KG1 (cell line): ENCODE measurements around the gene RBP5.

Source experiments
- DNase-seq: peaks from one replicate; lab custom pipeline; 2025; lab: John Stamatoyannopoulos, UW

The RBP5 gene

GRCh38 chr12:7145671-7146070, 17.0 kb upstream of the RBP5 start:
- DNase-seq = no peak

GRCh38 chr12:7144414-7145120, 15.9 kb upstream of the RBP5 start:
- DNase-seq = no peak

GRCh38 chr12:7143564-7143963, 14.9 kb upstream of the RBP5 start:
- DNase-seq = no peak

GRCh38 chr12:7142809-7143465, 14.2 kb upstream of the RBP5 start:
- DNase-seq = no peak

DNA sequence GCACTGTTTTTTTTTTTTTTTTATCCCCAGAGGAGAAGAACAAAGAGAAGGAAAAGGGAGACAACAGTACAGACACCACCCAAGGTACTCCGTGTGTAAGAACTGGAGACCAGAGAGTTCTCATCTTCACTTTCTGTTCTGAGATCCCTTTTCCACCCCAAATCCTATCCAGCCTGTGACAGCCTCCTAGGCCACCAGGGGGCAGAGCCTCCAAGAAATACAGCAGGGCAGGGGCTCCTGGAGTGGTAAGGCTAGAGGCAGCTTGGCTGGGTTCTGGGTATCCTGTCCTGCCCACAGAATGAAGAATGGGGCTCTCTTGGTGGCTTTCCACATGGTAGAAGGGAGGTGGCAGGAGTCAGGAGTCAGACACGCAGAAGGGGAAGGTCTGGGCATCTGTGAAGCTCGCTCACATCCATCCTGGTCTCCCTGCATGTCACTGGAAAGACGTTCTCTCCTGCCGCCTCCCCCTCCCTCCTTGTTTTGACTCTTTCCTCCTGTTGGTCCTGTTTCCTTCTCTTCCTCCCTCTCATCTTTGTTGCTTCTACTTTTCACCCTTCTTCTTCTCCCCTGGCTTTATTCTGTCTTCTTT, 13.5 kb upstream of the RBP5 start:
- DNase-seq = peak; percentile 6

- no peak for DNase-seq
Measured at GRCh38 chr12:7141351-7142005, 12.8 kb upstream of the RBP5 start.

- DNase-seq = no peak
Measured at GRCh38 chr12:7139200-7139599, 10.5 kb upstream of the RBP5 start.

- no peak for DNase-seq
Measured at GRCh38 chr12:7137908-7138307, 9.2 kb upstream of the RBP5 start.

GRCh38 chr12:7136676-7137075, 8.0 kb upstream of the RBP5 start:
- DNase-seq = no peak

DNA sequence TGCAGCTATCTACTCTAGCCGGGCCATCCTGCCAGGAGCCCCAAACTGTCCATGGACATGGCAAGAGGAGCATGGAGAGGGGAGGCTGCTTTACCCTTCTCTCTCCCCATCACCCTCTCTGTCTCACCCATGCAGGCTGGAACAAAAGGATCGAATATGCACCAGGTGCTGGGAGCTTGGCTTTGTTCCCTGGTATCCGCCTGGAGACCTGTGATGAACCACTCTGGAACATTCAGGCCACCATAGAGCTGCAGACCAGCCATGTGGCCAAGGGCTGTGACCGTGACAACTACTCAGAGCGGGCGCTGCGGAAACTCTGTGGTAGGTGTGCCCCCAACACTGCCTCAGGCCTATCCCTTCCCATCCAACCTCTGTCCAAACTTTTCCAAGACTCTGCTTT, 7.4 kb upstream of the RBP5 start:
- DNase-seq = no peak

- no peak for DNase-seq
Measured at GRCh38 chr12:7134396-7135166, 5.9 kb upstream of the RBP5 start.

DNA sequence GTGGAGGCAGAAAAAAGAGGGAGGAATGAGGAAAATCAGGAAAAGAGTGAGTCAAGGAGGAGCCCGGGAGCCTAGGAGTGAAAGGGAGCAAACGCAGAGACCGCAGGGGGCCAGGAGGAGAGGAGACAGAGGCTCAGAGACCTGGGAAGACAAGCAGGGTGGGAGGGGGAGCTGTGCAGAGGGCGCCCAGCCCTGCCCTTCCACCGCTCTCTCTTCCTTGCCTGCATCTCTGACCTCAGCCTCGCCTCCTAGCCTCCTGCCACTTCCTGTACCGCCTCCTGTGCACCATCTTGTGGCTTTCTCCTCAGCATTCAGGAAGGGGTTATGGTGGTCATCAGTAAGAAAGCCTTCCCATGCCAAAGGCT, 2.8 kb upstream of the RBP5 start:
- DNase-seq = peak; percentile 8

DNA sequence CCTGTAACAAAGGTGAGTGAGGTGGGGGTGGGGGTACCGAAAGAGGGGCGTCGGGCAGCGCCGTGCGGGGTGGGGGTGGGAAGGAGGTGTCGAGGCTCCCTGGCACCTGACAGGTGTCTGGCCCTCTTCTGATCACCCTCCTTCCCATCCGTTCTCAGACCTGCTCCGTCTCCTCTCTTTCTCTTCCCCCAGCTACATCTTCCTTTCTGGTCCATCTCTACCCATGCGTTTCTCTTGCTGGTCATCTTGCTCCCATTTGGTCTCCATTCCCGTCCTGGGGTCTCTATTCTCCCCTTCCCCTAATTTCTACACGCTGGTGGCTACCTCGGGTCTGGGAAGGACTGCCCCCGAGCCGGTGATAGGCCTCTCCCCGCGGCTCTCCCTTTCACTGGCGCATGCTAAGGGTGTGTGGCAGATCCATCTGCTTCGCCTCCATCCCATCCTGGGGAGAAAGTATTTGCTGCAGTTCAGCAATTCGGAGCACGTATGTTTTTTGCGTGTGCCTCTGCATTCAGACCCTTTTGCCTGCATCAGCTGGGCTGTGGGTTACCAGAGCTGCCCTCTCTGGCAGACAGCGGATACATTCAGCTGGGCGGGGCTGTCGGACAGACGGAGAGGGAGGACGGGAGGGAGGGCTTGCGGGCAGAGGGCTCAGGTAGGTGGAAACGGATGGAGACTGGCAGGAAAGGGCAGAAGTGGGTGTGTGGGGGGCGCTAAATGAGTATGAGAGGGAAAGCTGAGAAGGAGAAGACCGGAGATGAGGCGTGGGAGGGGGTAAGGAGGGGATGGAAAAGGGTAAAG, 2.2 kb upstream of the RBP5 start:
- peak; percentile 7 for DNase-seq

- peak; percentile 26 for DNase-seq
Measured at GRCh38 chr12:7129872-7130691, 1.4 kb upstream of the RBP5 start, which contains the start of gene CLSTN3. Gene CLSTN3, plus strand, starts transcription at chr12:7130371. Its CDS starts 278 bp downstream, at chr12:7130649.

DNA sequence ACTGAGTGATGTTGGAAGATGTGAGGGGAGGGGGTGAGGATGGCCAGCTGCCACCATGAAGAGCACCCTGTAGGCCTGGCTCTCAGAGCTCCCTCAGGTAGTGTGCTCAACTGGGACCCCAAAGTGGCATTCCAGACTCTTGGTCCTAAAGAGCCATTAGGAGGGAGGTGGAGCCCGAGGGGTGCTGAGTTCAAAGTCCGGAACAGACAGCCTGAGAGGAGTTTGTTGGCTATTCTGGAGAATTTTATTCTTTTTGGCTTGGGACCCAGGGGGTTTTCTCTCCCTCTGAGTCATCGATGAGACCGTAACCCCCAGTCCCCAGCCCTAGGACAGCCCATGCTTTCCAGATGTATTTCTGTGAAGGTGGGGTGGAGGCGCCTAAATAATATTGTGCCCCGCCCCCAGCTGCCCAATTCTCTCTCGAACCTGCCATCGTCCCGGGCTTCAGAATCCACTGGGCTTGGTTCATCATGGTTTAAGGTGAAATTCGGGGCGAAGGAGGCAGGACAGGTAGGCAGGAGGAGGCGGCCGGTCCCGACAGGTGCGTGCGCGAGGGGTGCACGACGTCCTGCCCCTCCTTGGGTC, 690 bp upstream of the RBP5 start:
- DNase-seq = no peak

GRCh38 chr12:7127916-7128626, 618 bp downstream of the RBP5 start:
- no peak for DNase-seq

DNA sequence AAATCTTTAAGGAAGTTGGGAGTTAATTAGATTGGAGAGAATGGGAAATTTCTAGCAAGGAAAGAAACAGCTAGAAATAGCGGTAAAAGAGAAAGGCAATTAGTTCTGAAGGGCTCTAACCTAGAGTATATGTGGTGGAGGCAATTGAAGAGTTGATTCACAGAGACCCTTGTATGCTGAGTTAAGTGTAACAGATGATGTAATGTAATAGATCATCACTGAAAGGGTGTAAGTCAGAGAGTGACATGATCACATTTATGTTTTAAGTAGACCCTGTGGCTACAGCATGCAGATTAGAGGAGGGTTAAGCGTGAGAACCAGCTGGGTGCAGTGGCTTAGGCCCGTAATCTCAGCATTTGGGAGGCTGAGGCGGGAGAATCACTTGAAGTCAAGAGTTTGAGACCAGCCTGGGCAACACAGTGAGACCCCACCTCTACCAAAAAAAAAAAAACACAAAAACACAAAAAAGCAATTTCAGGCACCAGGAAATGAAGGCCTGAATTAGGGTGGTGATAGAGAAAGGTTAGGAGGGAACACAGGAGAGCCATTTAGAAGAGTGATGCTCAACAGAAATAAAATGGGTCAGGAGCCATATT, 3.0 kb downstream of the RBP5 start:
- DNase-seq = no peak

DNA sequence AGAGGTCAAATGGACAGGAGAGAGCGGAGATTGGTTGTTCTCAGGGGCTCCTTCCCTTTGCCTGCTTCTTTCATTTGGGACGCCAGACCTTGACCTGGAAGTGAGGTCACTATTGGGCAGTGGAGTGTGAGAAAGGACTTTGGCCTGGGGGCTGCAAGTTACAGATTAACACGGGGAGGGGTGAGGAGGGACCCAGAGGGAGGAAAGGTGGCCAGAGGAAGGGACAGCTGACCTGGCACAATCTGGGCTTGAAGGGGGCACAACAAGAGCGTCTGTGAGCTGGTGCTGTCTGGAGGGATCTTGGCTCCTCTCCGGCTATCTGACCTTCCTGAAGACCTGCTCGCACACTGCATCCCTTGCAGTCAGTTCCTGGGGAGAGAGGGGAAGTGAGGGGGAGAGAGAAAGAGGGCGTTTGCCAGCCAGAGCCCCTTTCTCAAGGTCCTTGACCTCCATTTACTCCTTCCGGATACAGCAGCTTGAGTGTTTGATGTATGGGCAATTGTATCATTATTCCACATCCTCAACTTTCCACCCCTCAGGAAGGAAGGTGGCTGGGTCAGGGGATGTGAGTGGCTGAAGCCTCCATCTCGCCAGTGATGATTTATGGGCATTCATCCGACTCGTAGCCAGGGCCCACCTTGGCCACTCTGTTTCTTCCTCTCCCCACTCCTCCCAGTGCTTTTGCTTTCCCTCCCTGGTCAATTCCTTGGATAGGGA, 4.7 kb downstream of the RBP5 start:
- no peak for DNase-seq
